Panc1 (cell line): ENCODE measurements around the gene CDH23.

Experiments
- CTCF ChIP-seq: fragments of 450-650 bp; IDR thresholded peaks from 2 replicates; pipeline ENCODE4 v1.5.1; 2017; ENCODE audit warnings: mild to moderate bottlenecking
- POLR2AphosphoS5 ChIP-seq: IDR thresholded peaks from 2 replicates; pipeline ENCODE4 v1.6.1; 2012; ENCODE audit warnings: mild to moderate bottlenecking, low read depth, low read length, moderate library complexity

GRCh38 chr10:71712170-71712569 is 315.4 kb downstream of the CDH23 start:
- TF ChIP-seq CTCF (no peak), POLR2AphosphoS5 (no peak)
